Fibroblast of lung (primary cell): ENCODE measurements around the gene CCDC120. TPM values are rescaled to one million over a fixed set of nuclear protein-coding genes. Genes with fewer than 3 reads are reported as not detected.
A peak's percentile ranks its signal among the peaks of the same experiment; 100 is the strongest.

Experiments
- DNase-seq, 2 donors: peaks; one replicate each; pipeline versions ENCODE4 v3.0.0 to v3.0.0-alpha.2; 2010; ENCODE audit warnings: low read depth in 2 of 2
- H2AFZ ChIP-seq: 2 replicates; pipeline ENCODE4 v1.5.1; 2012; ENCODE audit warnings: low read length, control low read depth, inconsistent platforms
- H3K27ac ChIP-seq: 2 replicates; pipeline ENCODE4 v1.5.1; 2011; ENCODE audit warnings: low read length, control low read depth; ENCODE audit not compliant: insufficient read depth
- H3K27me3 ChIP-seq: 2 replicates; pipeline ENCODE4 v1.5.1; 2011; ENCODE audit warnings: mild to moderate bottlenecking, low read length; ENCODE audit not compliant: control insufficient read depth, insufficient read depth
- H3K36me3 ChIP-seq: 2 replicates; pipeline ENCODE4 v1.5.1; 2011; ENCODE audit warnings: low read length; ENCODE audit not compliant: control insufficient read depth, insufficient read depth
- H3K4me1 ChIP-seq: 2 replicates; pipeline ENCODE4 v1.5.1; 2011; ENCODE audit warnings: low read length; ENCODE audit not compliant: control insufficient read depth, insufficient read depth; ENCODE audit errors: extremely low read depth
- H3K4me2 ChIP-seq: 2 replicates; pipeline ENCODE4 v1.5.1; 2011; ENCODE audit warnings: low read length, control low read depth; ENCODE audit not compliant: insufficient read depth; ENCODE audit errors: extremely low read depth
- H3K4me3 ChIP-seq, 4 experiments: fragments of 200-600 bp in 1 of 4; sonication (generic) in 1 of 4; replicated peaks in 1 of 4; 2 replicates each; pipeline ENCODE4 v1.5.1; 2011 to 2016; ENCODE audit warnings: low read length in 4 of 4, low read depth in 3 of 4, mild to moderate bottlenecking in 3 of 4, control low read depth in 2 of 4, inconsistent platforms in 1 of 4, mixed read lengths in 1 of 4; ENCODE audit not compliant: insufficient read depth in 1 of 4; ENCODE audit errors: control extremely low read depth in 1 of 4
- H3K79me2 ChIP-seq: 2 replicates; pipeline ENCODE4 v1.5.1; 2012; ENCODE audit warnings: mild to moderate bottlenecking, low read length, inconsistent platforms; ENCODE audit not compliant: control insufficient read depth, insufficient read depth
- H3K9ac ChIP-seq: 2 replicates; pipeline ENCODE4 v1.5.1; 2011; ENCODE audit warnings: mild to moderate bottlenecking, low read length, control low read depth; ENCODE audit not compliant: insufficient read depth
- H3K9me3 ChIP-seq: 2 replicates; pipeline ENCODE4 v1.5.1; 2012; ENCODE audit warnings: low read depth, low read length; ENCODE audit not compliant: control insufficient read depth, insufficient read depth
- H4K20me1 ChIP-seq: 2 replicates; pipeline ENCODE4 v1.5.1; 2011; ENCODE audit warnings: low read length; ENCODE audit not compliant: control insufficient read depth, insufficient read depth; ENCODE audit errors: extremely low read depth
- EZH2 ChIP-seq: IDR thresholded peaks from 2 replicates; pipeline ENCODE4 v1.5.1; 2012; ENCODE audit warnings: low read length, control low read depth, mild to moderate bottlenecking; ENCODE audit errors: missing control alignments
- polyA plus RNA-seq, 2 donors: library from polyadenylated mRNA; depleted of rRNA in 1 of 2; stranded (reverse) in 1 of 2; unstranded in 1 of 2; fragments of >200 nt; gene quantifications; 2 replicates each; pipeline ENCODE4 v1.2.1, GENCODE V29; 2011 to 2012; ENCODE audit warnings: missing spikeins in 1 of 2
- total RNA-seq: library from RNA; depleted of rRNA; stranded (reverse); fragments of >200 nt; gene quantifications from 2 replicates; pipeline ENCODE4 v1.2.1, GENCODE V29; 2014
- TF ChIP-seq, protein P1 (sequence below), 2 donors: IDR thresholded peaks in 1 of 2; conservative IDR thresholded peaks in 1 of 2; 1 replicate in 1 of 2; 2 replicates in 1 of 2; pipeline ENCODE4 v1.5.1; 2011 to 2012; ENCODE audit warnings: low read length in 2 of 2, control low read depth in 1 of 2, inconsistent platforms in 1 of 2, low read depth in 1 of 2, mild to moderate bottlenecking in 1 of 2

CCDC120 gene
- total and polyA plus RNA-seq, 2 donors (not counting 1 experiment from before 2014, with no cell fraction given) = 0.52 to 0.66 TPM

DNA sequence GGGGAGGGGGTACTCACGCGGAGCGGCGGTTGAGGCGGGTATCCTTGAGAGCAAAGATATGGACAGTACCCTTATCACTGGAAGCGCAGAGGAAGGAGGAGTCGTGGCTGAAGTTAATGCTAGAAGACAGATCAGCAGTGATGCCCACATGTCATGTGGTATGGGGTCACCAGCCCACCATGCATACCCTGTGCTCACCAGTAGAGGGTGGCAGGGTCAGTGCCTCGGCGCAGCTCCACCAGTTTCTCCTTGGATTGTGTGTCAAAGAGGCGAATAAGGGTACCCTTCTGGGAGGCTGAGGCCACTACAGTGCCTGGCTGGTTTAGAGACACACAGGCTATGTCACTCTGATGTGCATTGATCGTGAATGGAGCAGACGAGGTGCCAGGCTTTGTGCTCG, 16.5 kb downstream of the CCDC120 start:
- DNase-seq = no peak
- Histone ChIP-seq H3K9me3 (no peaks in the 10 kb centered on the region), H4K20me1 (no peaks in the 10 kb centered on the region), H3K4me1 (no peaks in the 10 kb centered on the region), H3K27me3 (no peaks in the 10 kb centered on the region), H3K27ac (no peak overlapping the region), H3K79me2 (peaks cover 10% of the 10 kb centered on the region), H2AFZ (no peak overlapping the region), H3K4me3 (no peak overlapping the region), H3K36me3 (peaks cover 2% of the 10 kb centered on the region), H3K4me2 (no peak overlapping the region), H3K9ac (no peak overlapping the region)
- TF ChIP-seq EZH2 = no peak
- TF ChIP-seq, protein P1, sequence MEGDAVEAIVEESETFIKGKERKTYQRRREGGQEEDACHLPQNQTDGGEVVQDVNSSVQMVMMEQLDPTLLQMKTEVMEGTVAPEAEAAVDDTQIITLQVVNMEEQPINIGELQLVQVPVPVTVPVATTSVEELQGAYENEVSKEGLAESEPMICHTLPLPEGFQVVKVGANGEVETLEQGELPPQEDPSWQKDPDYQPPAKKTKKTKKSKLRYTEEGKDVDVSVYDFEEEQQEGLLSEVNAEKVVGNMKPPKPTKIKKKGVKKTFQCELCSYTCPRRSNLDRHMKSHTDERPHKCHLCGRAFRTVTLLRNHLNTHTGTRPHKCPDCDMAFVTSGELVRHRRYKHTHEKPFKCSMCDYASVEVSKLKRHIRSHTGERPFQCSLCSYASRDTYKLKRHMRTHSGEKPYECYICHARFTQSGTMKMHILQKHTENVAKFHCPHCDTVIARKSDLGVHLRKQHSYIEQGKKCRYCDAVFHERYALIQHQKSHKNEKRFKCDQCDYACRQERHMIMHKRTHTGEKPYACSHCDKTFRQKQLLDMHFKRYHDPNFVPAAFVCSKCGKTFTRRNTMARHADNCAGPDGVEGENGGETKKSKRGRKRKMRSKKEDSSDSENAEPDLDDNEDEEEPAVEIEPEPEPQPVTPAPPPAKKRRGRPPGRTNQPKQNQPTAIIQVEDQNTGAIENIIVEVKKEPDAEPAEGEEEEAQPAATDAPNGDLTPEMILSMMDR (conservative IDR thresholded peaks at IDR 0.05 in 1 of 2, IDR thresholded peaks at IDR 0.05 in 1 of 2; ENCODE audit: low read depth in 1 of 2, low read length in 2 of 2) = no peak

DNA sequence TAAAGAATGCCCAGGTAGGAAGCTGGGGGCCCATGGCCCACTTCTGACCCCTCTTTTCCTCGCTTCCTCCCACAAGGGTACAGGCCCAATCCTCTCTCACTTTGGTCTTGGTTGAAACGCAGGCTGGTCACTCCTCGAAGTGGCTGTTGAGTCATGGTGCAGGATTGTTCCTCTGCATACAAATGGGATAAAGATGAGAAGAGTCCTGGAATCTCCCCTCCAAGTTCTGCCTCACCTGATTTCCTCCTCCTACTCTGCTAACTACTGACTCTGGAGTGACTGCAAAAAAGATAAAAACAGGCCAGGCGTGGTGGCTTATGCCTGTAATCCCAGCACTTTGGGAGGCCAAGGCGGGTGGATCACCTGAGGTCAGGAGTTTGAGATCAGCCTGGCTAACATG, 19.1 kb downstream of the CCDC120 start:
- H3K27me3 ChIP-seq = no peaks in the 10 kb centered on the region
- peaks cover 7% of the 10 kb centered on the region for H3K79me2 ChIP-seq
- DNase-seq = no peak
- H3K4me2 ChIP-seq = no peak overlapping the region
- H2AFZ ChIP-seq = no peak overlapping the region
- H3K36me3 ChIP-seq = no peaks in the 10 kb centered on the region
- no peak overlapping the region for H3K27ac ChIP-seq
- no peaks in the 10 kb centered on the region for H3K9me3 ChIP-seq
- H4K20me1 ChIP-seq = no peaks in the 10 kb centered on the region
- H3K9ac ChIP-seq = no peak overlapping the region
- TF ChIP-seq, protein P1 (conservative IDR thresholded peaks at IDR 0.05 in 1 of 2, IDR thresholded peaks at IDR 0.05 in 1 of 2; ENCODE audit: low read depth in 1 of 2, low read length in 2 of 2) = no peak
- no peak for TF ChIP-seq EZH2
- H3K4me1 ChIP-seq = no peaks in the 10 kb centered on the region
- H3K4me3 ChIP-seq = no peak overlapping the region

DNA sequence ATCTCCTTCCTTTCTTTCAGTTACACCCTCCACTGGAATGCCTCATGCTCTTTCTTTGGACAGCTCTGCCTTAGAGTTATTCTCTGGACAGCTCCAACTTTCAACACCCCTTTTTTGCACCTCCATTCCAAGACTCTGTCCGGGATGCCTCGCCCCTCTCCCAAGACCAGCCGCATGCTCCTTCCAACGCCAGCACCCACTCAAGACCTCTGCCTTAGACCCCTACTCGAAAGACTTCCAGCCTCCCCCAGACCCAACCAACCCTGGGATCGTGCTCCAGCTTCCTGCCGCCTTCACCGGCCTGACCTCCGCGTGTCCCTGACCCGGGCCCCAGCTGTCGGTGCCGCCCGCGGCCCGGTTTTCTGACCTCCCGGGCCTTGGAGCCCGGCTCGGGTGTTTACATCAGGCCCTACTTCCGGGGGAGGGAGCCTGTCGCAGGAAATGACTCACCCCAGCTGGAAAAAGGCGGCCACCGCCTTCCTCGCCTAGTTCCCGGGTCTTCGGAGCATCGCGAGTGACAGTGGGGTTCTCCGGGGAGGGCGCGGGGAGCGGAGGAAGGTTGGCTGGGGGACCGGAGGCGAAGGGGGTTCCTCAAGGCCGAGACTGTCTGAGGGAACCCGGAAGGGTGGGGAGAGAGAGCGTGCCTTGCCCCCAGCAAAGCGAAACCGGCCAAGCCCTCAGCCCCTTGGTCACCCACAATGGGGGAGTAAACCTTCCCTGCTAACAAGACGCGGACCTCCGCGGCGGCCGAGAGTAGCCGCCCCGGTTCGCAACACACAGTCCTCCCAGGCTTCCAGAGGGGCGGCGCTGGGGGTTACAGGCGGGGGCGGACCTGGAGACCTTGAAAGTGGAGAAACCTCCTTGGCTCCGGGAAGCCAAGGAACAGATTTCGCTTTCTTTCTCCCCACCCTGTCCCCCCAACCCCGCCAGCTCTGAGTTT, 21.0 kb downstream of the CCDC120 start, which contains the start of gene WDR45:
TSS of gene WDR45 (minus strand) at position 399 of the 940 bp plus-strand sequence. CDS start 1,792 bp downstream, outside the sequence.
- Histone ChIP-seq H3K4me3 (peak within 1 kb of the TSS; percentile 65 to 88 (median 76)), H3K36me3 (no peaks in the 10 kb centered on the region), H2AFZ (peak within 1 kb of the TSS; percentile 30), H3K9ac (peak within 1 kb of the TSS; percentile 77), H4K20me1 (no peaks in the 10 kb centered on the region), H3K4me2 (peak within 1 kb of the TSS; percentile 64), H3K9me3 (no peaks in the 10 kb centered on the region), H3K27me3 (no peaks in the 10 kb centered on the region), H3K79me2 (no peaks in the 10 kb centered on the region), H3K27ac (peak within 1 kb of the TSS; percentile 84), H3K4me1 (no peaks in the 10 kb centered on the region)
- DNase-seq = peak; percentile 71 to 73
- no peak for TF ChIP-seq EZH2
- TF ChIP-seq, protein P1 (conservative IDR thresholded peaks at IDR 0.05 in 1 of 2, IDR thresholded peaks at IDR 0.05 in 1 of 2; ENCODE audit: low read depth in 1 of 2, low read length in 2 of 2) = no peak
